Brain pericyte (primary cell): ENCODE measurements around the gene KDM5A.
"Not testable (repeated sequence)": the region's sequence is repeated elsewhere in the genome, so short reads cannot be mapped to it uniquely, and the experiment has no call there.

ENCODE experiments used
- DNase-seq: peaks from one replicate; pipeline ENCODE4 v3.0.0-alpha.2; 2012; ENCODE audit warnings: low read depth, low spot score

The KDM5A gene

GRCh38 chr12:238736-239398 lies 150.3 kb downstream of the KDM5A start:
- DNase-seq: no peak

GRCh38 chr12:238116-238515 lies 151.0 kb downstream of the KDM5A start:
- no peak for DNase-seq

- no peak for DNase-seq
These were observed 151.9 kb downstream of the KDM5A start for GRCh38 chr12:237026-237815.

GRCh38 chr12:236445-236844 lies 152.7 kb downstream of the KDM5A start:
- no peak for DNase-seq

- DNase-seq: not testable (repeated sequence)
These were observed 153.2 kb downstream of the KDM5A start for GRCh38 chr12:235967-236366.

- no peak for DNase-seq
These were observed 154.2 kb downstream of the KDM5A start for GRCh38 chr12:234891-235415.

- no peak for DNase-seq
These were observed 155.1 kb downstream of the KDM5A start for GRCh38 chr12:234019-234418.

GRCh38 chr12:233615-233968 lies 155.5 kb downstream of the KDM5A start:
- DNase-seq: no peak

GRCh38 chr12:232731-233614 lies 156.1 kb downstream of the KDM5A start:
- no peak for DNase-seq

GRCh38 chr12:230925-231671 lies 158.0 kb downstream of the KDM5A start:
- no peak for DNase-seq
